ENCODE measurements around the gene PLXNA4. TPM values are rescaled to one million over a fixed set of nuclear protein-coding genes. Genes with fewer than 3 reads are reported as not detected.
A peak's percentile ranks its signal among the peaks of the same experiment; 100 is the strongest.

PLXNA4 gene, protein sequence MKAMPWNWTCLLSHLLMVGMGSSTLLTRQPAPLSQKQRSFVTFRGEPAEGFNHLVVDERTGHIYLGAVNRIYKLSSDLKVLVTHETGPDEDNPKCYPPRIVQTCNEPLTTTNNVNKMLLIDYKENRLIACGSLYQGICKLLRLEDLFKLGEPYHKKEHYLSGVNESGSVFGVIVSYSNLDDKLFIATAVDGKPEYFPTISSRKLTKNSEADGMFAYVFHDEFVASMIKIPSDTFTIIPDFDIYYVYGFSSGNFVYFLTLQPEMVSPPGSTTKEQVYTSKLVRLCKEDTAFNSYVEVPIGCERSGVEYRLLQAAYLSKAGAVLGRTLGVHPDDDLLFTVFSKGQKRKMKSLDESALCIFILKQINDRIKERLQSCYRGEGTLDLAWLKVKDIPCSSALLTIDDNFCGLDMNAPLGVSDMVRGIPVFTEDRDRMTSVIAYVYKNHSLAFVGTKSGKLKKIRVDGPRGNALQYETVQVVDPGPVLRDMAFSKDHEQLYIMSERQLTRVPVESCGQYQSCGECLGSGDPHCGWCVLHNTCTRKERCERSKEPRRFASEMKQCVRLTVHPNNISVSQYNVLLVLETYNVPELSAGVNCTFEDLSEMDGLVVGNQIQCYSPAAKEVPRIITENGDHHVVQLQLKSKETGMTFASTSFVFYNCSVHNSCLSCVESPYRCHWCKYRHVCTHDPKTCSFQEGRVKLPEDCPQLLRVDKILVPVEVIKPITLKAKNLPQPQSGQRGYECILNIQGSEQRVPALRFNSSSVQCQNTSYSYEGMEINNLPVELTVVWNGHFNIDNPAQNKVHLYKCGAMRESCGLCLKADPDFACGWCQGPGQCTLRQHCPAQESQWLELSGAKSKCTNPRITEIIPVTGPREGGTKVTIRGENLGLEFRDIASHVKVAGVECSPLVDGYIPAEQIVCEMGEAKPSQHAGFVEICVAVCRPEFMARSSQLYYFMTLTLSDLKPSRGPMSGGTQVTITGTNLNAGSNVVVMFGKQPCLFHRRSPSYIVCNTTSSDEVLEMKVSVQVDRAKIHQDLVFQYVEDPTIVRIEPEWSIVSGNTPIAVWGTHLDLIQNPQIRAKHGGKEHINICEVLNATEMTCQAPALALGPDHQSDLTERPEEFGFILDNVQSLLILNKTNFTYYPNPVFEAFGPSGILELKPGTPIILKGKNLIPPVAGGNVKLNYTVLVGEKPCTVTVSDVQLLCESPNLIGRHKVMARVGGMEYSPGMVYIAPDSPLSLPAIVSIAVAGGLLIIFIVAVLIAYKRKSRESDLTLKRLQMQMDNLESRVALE (N-terminal part only)
- total RNA-seq (2021; ENCODE audit: unreplicated experiment) (not detected), Bru-seq, nascent RNA (percentile 4 among the genes with signal in this experiment), BruChase-seq, experiment 1, labeled RNA remaining after a 6-hour chase (percentile 3 among the genes with signal in this experiment), BruChase-seq, experiment 2, labeled RNA remaining after a 2-hour chase (percentile 6 among the genes with signal in this experiment)
- under 0.01 TPM in 1 of 2 replicates, not detected in the other for polyA plus RNA-seq (2012)
- long read RNA-seq = 0 reads

- Histone ChIP-seq H3K9me2 (ENCODE audit: insufficient read depth) (no peaks in the 10 kb centered on the region), H3K4me3 (replicated peaks in 1 of 2; ENCODE audit: low read depth in 1 of 2, low read length in 2 of 2) (no peak within 1 kb of the TSS), H3K79me2 (ENCODE audit: insufficient read depth, low read length) (no peaks in the 10 kb centered on the region), H3K4me1 (ENCODE audit: control insufficient read depth in 1 of 2, insufficient read depth in 2 of 2, low read length in 2 of 2) (no peaks in the 10 kb centered on the region), H3K27ac (ENCODE audit: low read depth, low read length) (no peak within 1 kb of the TSS), H3K4me2 (ENCODE audit: low read length) (no peak within 1 kb of the TSS), H4K20me1 (ENCODE audit: insufficient read depth) (no peaks in the 10 kb centered on the region), H2AFZ (ENCODE audit: low read depth, low read length, poor library complexity, severe bottlenecking) (no peak within 1 kb of the TSS), H3K27me3 (ENCODE audit: insufficient read depth, low read length) (peaks cover 40% of the 10 kb centered on the region), H3K9me3 (ENCODE audit: control insufficient read depth in 1 of 2, insufficient read depth in 1 of 2, low read depth in 1 of 2, low read length in 2 of 2) (no peaks in the 10 kb centered on the region), H3K9ac (ENCODE audit: low read length) (no peak within 1 kb of the TSS), H3K36me3 (ENCODE audit: control insufficient read depth in 1 of 2, insufficient read depth in 2 of 2, low read length in 2 of 2) (no peaks in the 10 kb centered on the region)
- no TSS peak for BruUV-seq (replicated peaks)
- ATAC-seq (no peak), DNase-seq (ENCODE audit: low read depth, low spot score) (no peak)
- POLR2A ChIA-PET = no interaction called here
- intact Hi-C loops (cut with micrococcal nuclease) = no loop called here
- CTCF ChIA-PET = no interaction called here
- no peak for TF ChIP-seq EGR1 (IDR thresholded peaks at IDR 0.05; ENCODE audit: low read depth)
- RAD21 ChIA-PET (ENCODE audit: low non-redundant PET in 1 of 2, low total read pairs in 2 of 2, uncharacterized antibody in 2 of 2, unreplicated experiment in 2 of 2) = no interaction called here
Observed at GRCh38 chr7:132575982-132576720, at the start of gene PLXNA4. Gene PLXNA4, minus strand, starts transcription at chr7:132576470. Its CDS starts 67,777 bp downstream, at chr7:132508693.

DNA sequence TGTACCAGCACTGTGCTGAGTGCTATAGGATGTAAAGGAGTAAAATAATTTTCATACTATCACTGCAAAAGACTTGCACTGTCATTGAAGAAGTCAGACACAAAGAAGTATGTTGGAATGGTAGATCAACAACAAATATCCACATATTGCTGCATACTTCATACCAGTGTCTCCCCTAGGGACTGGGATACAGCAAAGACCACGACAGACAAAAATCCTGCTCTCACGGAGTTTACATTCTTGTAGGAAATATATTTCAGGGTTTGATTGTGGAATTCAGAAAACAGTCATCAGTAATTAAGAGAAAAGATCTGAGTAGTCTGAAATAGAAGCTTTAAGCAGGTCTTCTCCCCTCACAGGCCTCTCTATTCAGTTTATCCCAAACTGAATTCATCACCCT lies 49.4 kb upstream of the PLXNA4 start:
- CTCF ChIA-PET = no interaction called here

More for the DNA sequence above, 49.4 kb upstream of the PLXNA4 start:
- ATAC-seq = no peak
- intact Hi-C loops (cut with micrococcal nuclease) = no loop called here
- Histone ChIP-seq H3K36me3 (ENCODE audit: control insufficient read depth in 1 of 2, insufficient read depth in 2 of 2, low read length in 2 of 2) (no peaks in the 10 kb centered on the region), H3K79me2 (ENCODE audit: insufficient read depth, low read length) (no peaks in the 10 kb centered on the region), H3K27me3 (ENCODE audit: insufficient read depth, low read length) (peaks cover 28% of the 10 kb centered on the region), H4K20me1 (ENCODE audit: insufficient read depth) (no peaks in the 10 kb centered on the region), H3K9me3 (ENCODE audit: control insufficient read depth in 1 of 2, insufficient read depth in 1 of 2, low read depth in 1 of 2, low read length in 2 of 2) (no peaks in the 10 kb centered on the region), H3K4me3 (replicated peaks in 1 of 2; ENCODE audit: low read depth in 1 of 2, low read length in 2 of 2) (no peak overlapping the region), H3K9ac (ENCODE audit: low read length) (no peak overlapping the region), H2AFZ (ENCODE audit: low read depth, low read length, poor library complexity, severe bottlenecking) (no peak overlapping the region), H3K9me2 (ENCODE audit: insufficient read depth) (no peaks in the 10 kb centered on the region), H3K4me2 (ENCODE audit: low read length) (no peak overlapping the region), H3K27ac (ENCODE audit: low read depth, low read length) (no peak overlapping the region), H3K4me1 (ENCODE audit: control insufficient read depth in 1 of 2, insufficient read depth in 2 of 2, low read length in 2 of 2) (no peaks in the 10 kb centered on the region)
- ChIA-PET POLR2A (no interaction called here), RAD21 (ENCODE audit: low non-redundant PET in 1 of 2, low total read pairs in 2 of 2, uncharacterized antibody in 2 of 2, unreplicated experiment in 2 of 2) (no interaction called here)
- DNase-seq (ENCODE audit: low read depth, low spot score) = no peak
- TF ChIP-seq ZFX (IDR thresholded peaks at IDR 0.05) (no peak), ELF1 (IDR thresholded peaks at IDR 0.05; ENCODE audit: borderline replicate concordance, low read depth) (no peak), CEBPB (IDR thresholded peaks at IDR 0.05; ENCODE audit: low read depth) (no peak), SP1 (IDR thresholded peaks at IDR 0.05; ENCODE audit: low read depth) (no peak), RAD21 (IDR thresholded peaks at IDR 0.05; ENCODE audit: low read depth) (no peak), ATF3 (IDR thresholded peaks at IDR 0.05) (no peak), EGR1 (IDR thresholded peaks at IDR 0.05; ENCODE audit: low read depth) (no peak)
- TF ChIP-seq, protein P1, sequence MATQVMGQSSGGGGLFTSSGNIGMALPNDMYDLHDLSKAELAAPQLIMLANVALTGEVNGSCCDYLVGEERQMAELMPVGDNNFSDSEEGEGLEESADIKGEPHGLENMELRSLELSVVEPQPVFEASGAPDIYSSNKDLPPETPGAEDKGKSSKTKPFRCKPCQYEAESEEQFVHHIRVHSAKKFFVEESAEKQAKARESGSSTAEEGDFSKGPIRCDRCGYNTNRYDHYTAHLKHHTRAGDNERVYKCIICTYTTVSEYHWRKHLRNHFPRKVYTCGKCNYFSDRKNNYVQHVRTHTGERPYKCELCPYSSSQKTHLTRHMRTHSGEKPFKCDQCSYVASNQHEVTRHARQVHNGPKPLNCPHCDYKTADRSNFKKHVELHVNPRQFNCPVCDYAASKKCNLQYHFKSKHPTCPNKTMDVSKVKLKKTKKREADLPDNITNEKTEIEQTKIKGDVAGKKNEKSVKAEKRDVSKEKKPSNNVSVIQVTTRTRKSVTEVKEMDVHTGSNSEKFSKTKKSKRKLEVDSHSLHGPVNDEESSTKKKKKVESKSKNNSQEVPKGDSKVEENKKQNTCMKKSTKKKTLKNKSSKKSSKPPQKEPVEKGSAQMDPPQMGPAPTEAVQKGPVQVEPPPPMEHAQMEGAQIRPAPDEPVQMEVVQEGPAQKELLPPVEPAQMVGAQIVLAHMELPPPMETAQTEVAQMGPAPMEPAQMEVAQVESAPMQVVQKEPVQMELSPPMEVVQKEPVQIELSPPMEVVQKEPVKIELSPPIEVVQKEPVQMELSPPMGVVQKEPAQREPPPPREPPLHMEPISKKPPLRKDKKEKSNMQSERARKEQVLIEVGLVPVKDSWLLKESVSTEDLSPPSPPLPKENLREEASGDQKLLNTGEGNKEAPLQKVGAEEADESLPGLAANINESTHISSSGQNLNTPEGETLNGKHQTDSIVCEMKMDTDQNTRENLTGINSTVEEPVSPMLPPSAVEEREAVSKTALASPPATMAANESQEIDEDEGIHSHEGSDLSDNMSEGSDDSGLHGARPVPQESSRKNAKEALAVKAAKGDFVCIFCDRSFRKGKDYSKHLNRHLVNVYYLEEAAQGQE (IDR thresholded peaks at IDR 0.05; ENCODE audit: low read depth) = no peak
- no TSS peak for BruUV-seq (replicated peaks)
